Fibroblast of peridontal ligament (primary cell): Measurements from ENCODE around the gene CTPS1.

Experiments used
- DNase-seq: peaks from one replicate; pipeline ENCODE4 v3.0.0-alpha.2; 2010; ENCODE audit errors: extremely low read depth

Gene CTPS1

GRCh38 chr1:40979241-40980067 lies at the start of gene CTPS1:
Gene CTPS1, plus strand, starts transcription at chr1:40979696. Its CDS starts 3,595 bp downstream, at chr1:40983291.
- DNase-seq: peak; percentile 90

GRCh38 chr1:40930174-40930964 lies 49.1 kb upstream of the CTPS1 start:
- no peak for DNase-seq

GRCh38 chr1:40931601-40932000 lies 47.9 kb upstream of the CTPS1 start:
- no peak for DNase-seq

- no peak for DNase-seq
Observed at GRCh38 chr1:40932006-40932405, 47.5 kb upstream of the CTPS1 start.

GRCh38 chr1:40936931-40937339 lies 42.6 kb upstream of the CTPS1 start:
- peak; percentile 85 for DNase-seq

- no peak for DNase-seq
Observed at GRCh38 chr1:40938393-40938792, 41.1 kb upstream of the CTPS1 start.

- DNase-seq: peak; percentile 87
Observed at GRCh38 chr1:40939320-40940059, 40.0 kb upstream of the CTPS1 start.

GRCh38 chr1:40944326-40944725 lies 35.2 kb upstream of the CTPS1 start:
- DNase-seq: peak; percentile 38

GRCh38 chr1:40944841-40945430 lies 34.6 kb upstream of the CTPS1 start:
- peak; percentile 52 for DNase-seq

- DNase-seq: peak; percentile 24
Observed at GRCh38 chr1:40945491-40945973, 34.0 kb upstream of the CTPS1 start.

- DNase-seq: peak; percentile 82
Observed at GRCh38 chr1:40948741-40949443, 30.6 kb upstream of the CTPS1 start.

GRCh38 chr1:40949563-40949962 lies 29.9 kb upstream of the CTPS1 start:
- no peak for DNase-seq

GRCh38 chr1:40951943-40952743 lies 27.4 kb upstream of the CTPS1 start:
- DNase-seq: peak; percentile 40

- no peak for DNase-seq
Observed at GRCh38 chr1:40952744-40953315, 26.7 kb upstream of the CTPS1 start.

- no peak for DNase-seq
Observed at GRCh38 chr1:40954626-40955025, 24.9 kb upstream of the CTPS1 start.

GRCh38 chr1:40955266-40955665 lies 24.2 kb upstream of the CTPS1 start:
- no peak for DNase-seq

- DNase-seq: no peak
Observed at GRCh38 chr1:40956407-40956806, 23.1 kb upstream of the CTPS1 start.

- no peak for DNase-seq
Observed at GRCh38 chr1:40958210-40958609, 21.3 kb upstream of the CTPS1 start.

- DNase-seq: no peak
Observed at GRCh38 chr1:40965531-40965930, 14.0 kb upstream of the CTPS1 start.

GRCh38 chr1:40966417-40966816 lies 13.1 kb upstream of the CTPS1 start:
- no peak for DNase-seq
